ENCODE results near the gene HSPA2.
"Not testable (repeated sequence)": the region's sequence is repeated elsewhere in the genome, so short reads cannot be mapped to it uniquely, and the experiment has no call there.

HSPA2 gene

GRCh38 chr14:64566651-64567122 lies 26.1 kb downstream of the HSPA2 start:
- no peak for DNase-seq

GRCh38 chr14:64569138-64569631 lies 28.6 kb downstream of the HSPA2 start:
- no peak for DNase-seq

GRCh38 chr14:64569646-64570045 lies 29.1 kb downstream of the HSPA2 start:
- DNase-seq: not testable (repeated sequence)

- no peak for DNase-seq
These were observed 32.0 kb downstream of the HSPA2 start for GRCh38 chr14:64572386-64573104.

GRCh38 chr14:64573109-64573508 lies 32.6 kb downstream of the HSPA2 start:
- DNase-seq: no peak

- no peak for DNase-seq
These were observed 34.0 kb downstream of the HSPA2 start for GRCh38 chr14:64574371-64575107.

- no peak for DNase-seq
These were observed 36.7 kb downstream of the HSPA2 start for GRCh38 chr14:64577211-64577610.

- DNase-seq: no peak
These were observed 39.9 kb downstream of the HSPA2 start for GRCh38 chr14:64580467-64580866.

- no peak for DNase-seq
These were observed 40.8 kb downstream of the HSPA2 start for GRCh38 chr14:64581363-64581762.

- DNase-seq: no peak
These were observed 41.3 kb downstream of the HSPA2 start for GRCh38 chr14:64581817-64582216.

- DNase-seq: no peak
These were observed 43.6 kb downstream of the HSPA2 start for GRCh38 chr14:64584190-64584589.

GRCh38 chr14:64591809-64592208 lies 51.3 kb downstream of the HSPA2 start:
- no peak for DNase-seq
